Measurements from ENCODE around the gene FNDC3B.

The FNDC3B gene

DNA sequence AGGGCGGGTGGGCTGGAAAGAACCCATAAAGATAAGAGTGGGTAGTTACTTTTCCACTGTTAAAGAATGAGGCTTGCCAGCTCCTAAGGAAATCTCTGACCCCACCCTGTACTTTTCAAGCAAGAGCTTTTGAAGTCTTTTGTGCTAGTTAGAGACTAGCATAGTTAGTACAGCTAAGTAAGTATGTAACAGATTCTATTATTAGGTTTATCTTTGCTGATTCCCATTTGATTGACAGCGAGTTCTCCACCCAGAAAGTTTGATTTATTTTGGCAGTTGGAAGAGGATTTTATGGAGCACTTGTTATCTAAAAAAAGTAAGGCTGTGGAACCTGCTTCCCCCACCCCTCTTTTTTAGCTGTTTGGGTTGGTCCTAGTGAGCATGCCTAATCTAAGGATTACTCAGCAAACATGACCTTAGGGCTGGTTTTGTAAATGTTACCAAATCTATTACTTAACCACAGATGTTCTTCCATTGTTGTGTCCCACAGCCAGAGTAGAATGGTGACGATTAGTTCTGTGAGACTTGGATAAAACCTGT is 57.6 kb downstream of the FNDC3B start:
- peaks cover 3% of the 10 kb centered on the region; the same call in 1 of the 2 replicates for H4K20me1 ChIP-seq (ENCODE audit: low read depth, low read length)
- no peaks in the 10 kb centered on the region for H3F3A ChIP-seq (ENCODE audit: insufficient read depth)
- H3K27me3 ChIP-seq (ENCODE audit: low read length), result 0 out of 2 replicates have a peak, but pooled peaks cover 3% of the 10 kb centered on the region
- no peak overlapping the region for H2AFZ ChIP-seq (ENCODE audit: low read depth, low read length, severe bottlenecking)
- no peak overlapping the region for H3K9ac ChIP-seq (ENCODE audit: low read length)
- TF ChIP-seq, protein P1, sequence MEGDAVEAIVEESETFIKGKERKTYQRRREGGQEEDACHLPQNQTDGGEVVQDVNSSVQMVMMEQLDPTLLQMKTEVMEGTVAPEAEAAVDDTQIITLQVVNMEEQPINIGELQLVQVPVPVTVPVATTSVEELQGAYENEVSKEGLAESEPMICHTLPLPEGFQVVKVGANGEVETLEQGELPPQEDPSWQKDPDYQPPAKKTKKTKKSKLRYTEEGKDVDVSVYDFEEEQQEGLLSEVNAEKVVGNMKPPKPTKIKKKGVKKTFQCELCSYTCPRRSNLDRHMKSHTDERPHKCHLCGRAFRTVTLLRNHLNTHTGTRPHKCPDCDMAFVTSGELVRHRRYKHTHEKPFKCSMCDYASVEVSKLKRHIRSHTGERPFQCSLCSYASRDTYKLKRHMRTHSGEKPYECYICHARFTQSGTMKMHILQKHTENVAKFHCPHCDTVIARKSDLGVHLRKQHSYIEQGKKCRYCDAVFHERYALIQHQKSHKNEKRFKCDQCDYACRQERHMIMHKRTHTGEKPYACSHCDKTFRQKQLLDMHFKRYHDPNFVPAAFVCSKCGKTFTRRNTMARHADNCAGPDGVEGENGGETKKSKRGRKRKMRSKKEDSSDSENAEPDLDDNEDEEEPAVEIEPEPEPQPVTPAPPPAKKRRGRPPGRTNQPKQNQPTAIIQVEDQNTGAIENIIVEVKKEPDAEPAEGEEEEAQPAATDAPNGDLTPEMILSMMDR (IDR thresholded peaks at IDR 0.05; ENCODE audit: insufficient read depth, low read length, poor library complexity, severe bottlenecking), result no peak
- no peak for TF ChIP-seq EZH2phosphoT487 (conservative IDR thresholded peaks at IDR 0.05; ENCODE audit: low read length)
- H3K9me2 ChIP-seq (replicated peaks; ENCODE audit: insufficient read depth, low read length), result no peaks in the 10 kb centered on the region
- H3K9me3 ChIP-seq (ENCODE audit: insufficient read depth, low read length), result no peaks in the 10 kb centered on the region
- H3K79me2 ChIP-seq (ENCODE audit: insufficient read depth, low read length), result no peaks in the 10 kb centered on the region
- H3K4me3 ChIP-seq (ENCODE audit: insufficient read depth, low read length, poor library complexity, severe bottlenecking), result no peak overlapping the region
- no peak overlapping the region for H3K4me2 ChIP-seq (ENCODE audit: low read depth, low read length, poor library complexity, severe bottlenecking)
- H3K27ac ChIP-seq (ENCODE audit: low read depth, low read length), result no peak overlapping the region
- no peaks in the 10 kb centered on the region for H3K36me3 ChIP-seq (ENCODE audit: low read length)

DNA sequence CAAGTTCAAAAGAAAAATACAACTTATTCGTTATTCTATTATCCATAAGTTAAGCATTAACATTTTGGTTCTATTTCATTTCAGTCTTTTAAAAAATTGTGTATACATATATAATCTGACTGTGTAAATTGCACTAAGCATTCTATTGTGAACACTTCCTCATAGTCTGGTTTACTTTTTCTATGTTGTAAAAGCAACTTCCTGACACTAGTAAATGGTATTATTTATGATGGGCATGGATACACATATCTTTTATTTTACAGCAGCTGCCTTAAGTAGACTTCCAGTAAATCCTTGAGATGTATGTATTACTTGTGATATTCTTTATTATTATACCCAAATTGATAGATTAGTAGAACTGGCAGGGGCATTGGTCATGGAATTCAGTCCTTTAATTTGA is 58.2 kb downstream of the FNDC3B start:
- H3K4me3 ChIP-seq (ENCODE audit: insufficient read depth, low read length, poor library complexity, severe bottlenecking), result no peak overlapping the region
- H3F3A ChIP-seq (ENCODE audit: insufficient read depth), result no peaks in the 10 kb centered on the region
- H3K9me3 ChIP-seq (ENCODE audit: insufficient read depth, low read length), result no peaks in the 10 kb centered on the region
- no peak overlapping the region for H2AFZ ChIP-seq (ENCODE audit: low read depth, low read length, severe bottlenecking)
- H3K9ac ChIP-seq (ENCODE audit: low read length), result no peak overlapping the region
- no peaks in the 10 kb centered on the region for H3K9me2 ChIP-seq (replicated peaks; ENCODE audit: insufficient read depth, low read length)
- H3K4me2 ChIP-seq (ENCODE audit: low read depth, low read length, poor library complexity, severe bottlenecking), result no peak overlapping the region
- H3K27me3 ChIP-seq (ENCODE audit: low read length), result 0 out of 2 replicates have a peak, but pooled peaks cover 3% of the 10 kb centered on the region
- no peaks in the 10 kb centered on the region for H3K36me3 ChIP-seq (ENCODE audit: low read length)
- peaks cover 3% of the 10 kb centered on the region; the same call in 1 of the 2 replicates for H4K20me1 ChIP-seq (ENCODE audit: low read depth, low read length)
- no peaks in the 10 kb centered on the region for H3K79me2 ChIP-seq (ENCODE audit: insufficient read depth, low read length)
- no peak for TF ChIP-seq EZH2phosphoT487 (conservative IDR thresholded peaks at IDR 0.05; ENCODE audit: low read length)
- TF ChIP-seq, protein P1 (IDR thresholded peaks at IDR 0.05; ENCODE audit: insufficient read depth, low read length, poor library complexity, severe bottlenecking), result no peak
- H3K27ac ChIP-seq (ENCODE audit: low read depth, low read length), result no peak overlapping the region

DNA sequence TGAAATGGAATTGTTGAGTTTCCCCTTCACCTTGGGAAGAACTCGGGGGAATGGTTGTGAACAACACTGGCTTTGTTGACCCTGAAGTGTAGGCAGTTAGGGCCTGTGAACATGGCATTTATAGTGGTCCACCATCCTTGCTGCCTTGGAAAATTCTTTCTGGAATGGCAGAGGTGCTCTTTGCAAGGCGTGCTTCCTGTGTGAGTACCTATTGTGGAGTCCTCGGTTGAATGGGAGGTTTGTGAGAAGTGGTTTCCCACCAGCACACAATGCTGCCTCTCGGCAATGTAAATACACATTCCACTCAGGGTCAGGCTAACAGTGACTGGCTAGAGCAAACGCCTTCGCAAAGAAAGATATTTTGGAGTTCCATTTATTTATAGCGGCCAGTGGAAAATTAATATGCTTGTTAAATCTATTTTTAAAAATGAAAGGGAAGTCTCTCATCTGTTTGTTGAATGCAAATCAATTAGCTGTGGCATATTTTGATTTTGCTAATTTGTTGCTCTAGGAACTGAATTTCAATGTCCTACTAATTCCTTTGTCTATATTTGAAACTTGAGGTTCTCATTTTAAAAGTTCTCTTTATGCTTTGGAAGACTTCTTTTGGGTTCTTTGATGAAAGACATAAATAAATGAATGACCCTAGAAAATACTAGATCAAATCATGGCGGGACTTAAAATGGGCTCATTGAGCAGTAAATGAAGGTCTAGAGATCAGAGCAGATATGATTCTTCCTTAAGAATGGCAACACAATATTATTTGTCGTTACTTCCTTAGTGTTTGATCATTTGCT is 59.5 kb downstream of the FNDC3B start:
- no peaks in the 10 kb centered on the region for H3K79me2 ChIP-seq (ENCODE audit: insufficient read depth, low read length)
- no peaks in the 10 kb centered on the region for H3K9me2 ChIP-seq (replicated peaks; ENCODE audit: insufficient read depth, low read length)
- H3K4me2 ChIP-seq (ENCODE audit: low read depth, low read length, poor library complexity, severe bottlenecking), result no peak overlapping the region
- H3K9me3 ChIP-seq (ENCODE audit: insufficient read depth, low read length), result no peaks in the 10 kb centered on the region
- 0 out of 2 replicates have a peak, but pooled peaks cover 3% of the 10 kb centered on the region for H3K27me3 ChIP-seq (ENCODE audit: low read length)
- H3K4me3 ChIP-seq (ENCODE audit: insufficient read depth, low read length, poor library complexity, severe bottlenecking), result no peak overlapping the region
- no peak overlapping the region for H3K27ac ChIP-seq (ENCODE audit: low read depth, low read length)
- TF ChIP-seq EZH2phosphoT487 (conservative IDR thresholded peaks at IDR 0.05; ENCODE audit: low read length), result no peak
- TF ChIP-seq, protein P1 (IDR thresholded peaks at IDR 0.05; ENCODE audit: insufficient read depth, low read length, poor library complexity, severe bottlenecking), result no peak
- no peak overlapping the region for H2AFZ ChIP-seq (ENCODE audit: low read depth, low read length, severe bottlenecking)
- no peaks in the 10 kb centered on the region for H3F3A ChIP-seq (ENCODE audit: insufficient read depth)
- peaks cover 3% of the 10 kb centered on the region; the same call in 1 of the 2 replicates for H4K20me1 ChIP-seq (ENCODE audit: low read depth, low read length)
- no peak overlapping the region for H3K9ac ChIP-seq (ENCODE audit: low read length)
- no peaks in the 10 kb centered on the region for H3K36me3 ChIP-seq (ENCODE audit: low read length)

All from SU-DHL-6 (cell line).